ENCODE measurements around the gene RAP1GDS1.
"Not testable (repeated sequence)": the region's sequence is repeated elsewhere in the genome, so short reads cannot be mapped to it uniquely, and the experiment has no call there.

Gene RAP1GDS1

GRCh38 chr4:98326168-98326567 lies 65.0 kb downstream of the RAP1GDS1 start:
- no peak for TF ChIP-seq MYC (IDR thresholded peaks at IDR 0.05; ENCODE audit: low read depth, low read length)
- TF ChIP-seq CTCF (IDR thresholded peaks at IDR 0.05; ENCODE audit: low read depth, low read length), result no peak
- TF ChIP-seq MAX (IDR thresholded peaks at IDR 0.05; ENCODE audit: low read depth, low read length), result no peak
- no peak for TF ChIP-seq POLR2A (IDR thresholded peaks at IDR 0.05; ENCODE audit: extremely low read depth, insufficient read length)

DNA sequence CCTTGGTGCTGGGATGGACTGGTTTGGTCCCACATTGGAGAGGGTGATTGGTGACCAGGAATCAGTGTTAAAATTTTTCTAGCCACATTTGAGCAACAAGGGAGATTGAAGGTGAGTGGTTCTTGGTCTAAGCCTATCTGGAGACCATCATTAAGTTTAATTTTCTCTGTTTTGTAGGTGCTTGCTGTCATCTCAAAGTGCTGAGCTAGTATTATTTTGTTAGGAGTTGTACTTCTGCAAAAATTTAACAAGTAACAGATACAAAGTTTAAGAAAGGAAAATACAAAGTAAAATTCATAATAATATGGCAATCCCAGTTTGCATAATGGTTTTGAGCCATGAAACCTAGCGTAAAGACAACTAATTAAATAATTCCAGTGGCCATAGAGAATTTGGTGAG lies 66.5 kb downstream of the RAP1GDS1 start:
- H3K4me3 ChIP-seq (ENCODE audit: low read depth, low read length), result no peak overlapping the region
- no peak for DNase-seq (ENCODE audit: low read depth)
- TF ChIP-seq CTCF (IDR thresholded peaks at IDR 0.05; ENCODE audit: low read depth, low read length) (no peak), MYC (IDR thresholded peaks at IDR 0.05; ENCODE audit: low read depth, low read length) (no peak), POLR2A (IDR thresholded peaks at IDR 0.05; ENCODE audit: extremely low read depth, insufficient read length) (no peak), MAX (IDR thresholded peaks at IDR 0.05; ENCODE audit: low read depth, low read length) (no peak)

More at GRCh38 chr4:98326168-98326567, 65.0 kb downstream of the RAP1GDS1 start:
- H3K4me3 ChIP-seq (ENCODE audit: low read depth, low read length), result no peak overlapping the region
- no peak for DNase-seq (ENCODE audit: low read depth)

GRCh38 chr4:98329879-98330640 lies 68.9 kb downstream of the RAP1GDS1 start:
- not testable (repeated sequence) for DNase-seq (ENCODE audit: low read depth)

DNA sequence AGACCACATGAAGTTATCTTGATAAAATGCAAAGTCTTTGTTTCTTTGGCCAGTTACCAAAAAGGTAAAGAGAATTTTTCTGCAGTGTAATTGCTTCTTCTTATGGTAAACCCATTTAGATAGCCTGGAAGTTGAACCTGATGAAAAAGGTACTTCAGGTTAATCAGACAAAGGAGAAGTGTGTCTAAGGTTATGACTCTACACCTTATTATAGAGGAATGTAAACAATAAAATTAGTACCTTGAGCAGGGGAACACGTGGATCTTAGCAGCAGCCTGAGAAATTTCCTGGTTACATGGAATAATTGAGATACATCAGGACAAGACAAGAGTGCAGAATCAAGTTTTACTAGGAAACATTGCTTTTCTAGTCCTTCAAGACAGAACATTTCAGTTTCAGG lies 70.8 kb downstream of the RAP1GDS1 start:
- TF ChIP-seq CTCF (IDR thresholded peaks at IDR 0.05; ENCODE audit: low read depth, low read length), result no peak
- TF ChIP-seq MAX (IDR thresholded peaks at IDR 0.05; ENCODE audit: low read depth, low read length), result no peak
- no peak for TF ChIP-seq POLR2A (IDR thresholded peaks at IDR 0.05; ENCODE audit: extremely low read depth, insufficient read length)
- TF ChIP-seq MYC (IDR thresholded peaks at IDR 0.05; ENCODE audit: low read depth, low read length), result no peak
- no peak overlapping the region for H3K4me3 ChIP-seq (ENCODE audit: low read depth, low read length)
- DNase-seq (ENCODE audit: low read depth), result no peak

More at GRCh38 chr4:98329879-98330640, 68.9 kb downstream of the RAP1GDS1 start:
- not testable (repeated sequence) for H3K4me3 ChIP-seq (ENCODE audit: low read depth, low read length)

DNA sequence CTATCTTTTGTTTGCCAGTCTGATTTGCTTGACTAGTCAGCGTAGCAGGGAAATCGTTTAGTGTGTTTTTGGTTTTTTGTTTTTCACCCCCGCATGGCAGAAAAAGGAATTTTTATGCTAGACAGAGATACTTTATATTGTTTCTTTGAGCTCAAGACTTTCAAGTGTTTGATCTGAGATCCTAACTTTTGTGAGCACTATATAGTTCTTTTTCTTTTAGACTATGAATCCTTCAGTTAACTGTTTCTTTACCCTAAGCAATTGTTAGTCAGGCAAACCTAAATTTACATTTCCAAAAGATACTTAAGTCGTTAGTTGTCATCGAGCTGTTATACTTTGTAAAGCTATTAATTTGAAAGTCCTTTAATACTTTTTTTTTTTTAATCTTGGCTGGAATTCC lies 73.3 kb downstream of the RAP1GDS1 start:
- TF ChIP-seq POLR2A (IDR thresholded peaks at IDR 0.05; ENCODE audit: extremely low read depth, insufficient read length) (no peak), MYC (IDR thresholded peaks at IDR 0.05; ENCODE audit: low read depth, low read length) (no peak), MAX (IDR thresholded peaks at IDR 0.05; ENCODE audit: low read depth, low read length) (no peak), CTCF (IDR thresholded peaks at IDR 0.05; ENCODE audit: low read depth, low read length) (no peak)
- no peak for DNase-seq (ENCODE audit: low read depth)
- H3K4me3 ChIP-seq (ENCODE audit: low read depth, low read length), result no peak overlapping the region

DNA sequence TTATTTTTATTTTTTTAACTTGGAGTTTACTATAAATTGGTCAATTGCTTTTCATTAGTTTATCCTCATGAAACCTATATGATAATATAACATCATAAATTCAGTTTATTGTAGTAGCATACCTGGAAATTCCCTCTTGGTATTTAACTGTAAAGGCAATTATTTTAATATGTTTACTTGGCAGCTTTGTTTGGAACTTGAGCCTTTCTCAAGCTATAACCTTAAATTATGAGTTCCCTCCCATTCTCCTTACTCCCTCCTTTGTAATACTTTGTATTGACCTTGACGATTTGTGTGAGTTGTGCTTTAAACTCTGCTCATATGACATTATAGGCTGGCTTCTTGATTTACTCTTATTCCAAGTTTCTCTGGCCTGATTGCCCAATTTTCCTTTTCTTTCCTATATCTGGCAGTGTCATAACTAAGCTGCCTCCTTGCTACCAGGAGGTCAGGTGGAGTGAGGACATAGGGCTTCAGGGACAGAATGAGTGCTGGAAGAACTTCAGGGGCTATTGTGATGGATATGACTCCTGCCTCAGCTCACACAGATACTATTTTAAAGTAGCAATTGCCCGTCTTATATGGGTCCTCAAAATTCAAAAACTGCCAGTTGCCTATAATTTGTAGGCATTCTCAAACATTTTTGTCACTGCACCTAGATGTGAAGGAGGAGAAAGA lies 77.7 kb downstream of the RAP1GDS1 start:
- no peak overlapping the region for H3K4me3 ChIP-seq (ENCODE audit: low read depth, low read length)
- TF ChIP-seq MYC (IDR thresholded peaks at IDR 0.05; ENCODE audit: low read depth, low read length) (no peak), CTCF (IDR thresholded peaks at IDR 0.05; ENCODE audit: low read depth, low read length) (no peak)
- DNase-seq (ENCODE audit: low read depth), result no peak

Data from NB4 (cell line).